HG02970 (cell line): Measurements from ENCODE around the gene KLC1.

Source experiments
- ATAC-seq: cut with Tn5 transposase; IDR thresholded peaks from one replicate; pipeline ENCODE4 v1.9.1; 2021; ENCODE audit warnings: mild to moderate bottlenecking, moderate library complexity, moderate number of reproducible peaks; ENCODE audit not compliant: unreplicated experiment, low FRiP score

KLC1 gene

DNA sequence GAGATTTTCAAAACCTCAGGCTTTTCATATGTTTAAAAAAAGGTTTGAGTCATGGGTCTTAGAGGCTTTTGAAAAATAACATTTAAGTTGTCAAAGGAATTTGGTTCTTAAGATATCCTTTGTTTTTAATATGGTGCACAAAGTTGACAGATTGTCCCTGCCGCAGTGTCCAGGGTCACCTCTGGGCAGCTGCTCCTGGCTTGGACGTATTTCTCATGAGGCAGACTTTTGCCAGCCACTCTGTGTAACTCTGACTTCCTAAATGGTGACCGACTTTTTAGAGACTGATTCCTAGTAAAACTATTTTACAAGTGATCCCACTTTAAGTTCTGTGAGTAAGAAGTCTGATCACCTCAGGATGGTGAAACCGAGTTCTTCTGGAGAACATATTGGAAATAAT, 58.7 kb downstream of the KLC1 start:
- ATAC-seq: no peak

GRCh38 chr14:103688441-103688840, 59.4 kb downstream of the KLC1 start:
- ATAC-seq: no peak

- ATAC-seq: no peak
Observed at GRCh38 chr14:103688906-103689902, 60.2 kb downstream of the KLC1 start.

DNA sequence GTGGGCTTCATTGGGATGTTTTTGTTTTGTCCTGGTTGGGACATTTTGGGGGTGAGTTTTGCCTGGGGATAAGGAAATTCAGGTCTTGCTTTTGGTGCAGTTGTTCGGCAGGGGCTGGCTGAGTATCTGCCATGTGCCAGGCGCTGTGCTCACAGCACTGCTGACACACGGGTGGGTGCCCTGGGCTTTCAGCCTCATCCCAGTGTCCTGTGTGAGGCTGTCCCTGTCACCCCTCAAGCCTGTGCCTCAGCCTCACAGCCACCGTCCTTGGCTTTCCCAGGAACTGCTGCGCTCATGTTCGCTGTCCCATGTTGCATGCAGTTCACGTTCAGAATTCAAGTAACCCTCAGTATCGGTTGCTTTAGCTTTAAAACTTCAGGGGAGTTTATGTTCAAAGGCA, 61.3 kb downstream of the KLC1 start:
- no peak for ATAC-seq

DNA sequence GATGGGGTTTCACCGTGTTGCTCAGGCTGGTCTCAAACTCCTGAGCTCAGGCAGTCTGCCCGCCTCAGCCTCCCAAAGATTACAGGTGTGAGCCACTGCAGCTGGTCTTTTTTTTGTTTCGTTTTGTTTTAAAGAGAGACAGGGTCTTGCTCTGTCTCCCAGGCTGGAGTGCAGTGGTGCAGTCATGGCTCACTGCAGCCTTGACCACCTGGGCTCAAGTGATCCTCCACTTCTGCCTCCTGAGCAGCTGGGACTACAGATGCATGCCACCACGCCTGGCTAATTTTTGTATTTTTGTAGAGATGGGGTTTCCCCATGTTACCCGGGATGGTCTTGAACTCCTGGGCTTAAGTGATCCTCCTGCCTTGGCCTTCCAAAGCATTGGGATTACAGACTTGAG, 62.6 kb downstream of the KLC1 start:
- peak; percentile 53 for ATAC-seq

- ATAC-seq: peak; percentile 10
Observed at GRCh38 chr14:103692159-103692558, 63.1 kb downstream of the KLC1 start.

DNA sequence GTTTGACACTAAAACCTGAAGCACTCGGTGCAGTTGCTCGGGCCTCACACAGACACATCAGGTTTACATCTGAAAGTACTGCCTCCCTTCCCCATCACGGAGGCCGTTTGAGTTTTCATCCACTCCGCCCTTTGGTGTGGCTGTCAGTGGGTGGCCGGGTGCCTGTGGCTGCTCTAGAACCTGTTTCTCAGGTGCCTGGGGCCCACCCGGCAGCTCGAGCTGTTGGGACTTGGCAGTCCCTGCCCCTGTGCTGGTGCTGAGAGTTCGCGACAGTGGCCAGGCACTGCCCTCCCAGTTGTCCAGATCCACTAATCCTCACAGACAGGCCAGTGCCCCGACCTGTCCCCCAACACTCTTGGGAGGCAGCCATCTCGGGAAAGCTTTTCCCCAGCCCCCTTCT, 63.9 kb downstream of the KLC1 start:
- ATAC-seq: no peak

- ATAC-seq: no peak
Observed at GRCh38 chr14:103693515-103693914, 64.5 kb downstream of the KLC1 start.

DNA sequence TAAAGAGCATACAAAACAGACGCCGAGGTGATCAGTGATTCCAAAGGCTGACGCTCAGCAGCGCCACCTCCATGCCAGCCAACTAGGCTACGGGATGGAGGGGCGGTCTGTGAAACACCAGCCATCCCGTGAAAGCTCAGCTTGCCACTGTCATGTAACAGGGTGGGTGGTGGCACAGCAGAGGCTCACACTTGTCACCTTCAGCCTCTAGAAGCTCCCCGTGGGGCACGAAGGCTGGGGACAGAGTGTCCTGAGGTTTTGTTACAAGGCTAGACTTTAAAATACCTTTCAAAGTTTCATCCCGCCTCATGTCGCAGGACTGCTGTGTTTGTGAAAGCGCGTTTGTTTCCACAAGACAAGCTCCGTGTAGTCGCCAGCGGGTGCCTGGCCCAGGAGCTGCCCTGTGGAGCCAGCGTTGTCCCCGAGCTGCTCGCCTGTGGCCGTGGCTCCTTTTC, 65.6 kb downstream of the KLC1 start:
- no peak for ATAC-seq

- ATAC-seq: no peak
Observed at GRCh38 chr14:103695296-103696069, 66.5 kb downstream of the KLC1 start.

DNA sequence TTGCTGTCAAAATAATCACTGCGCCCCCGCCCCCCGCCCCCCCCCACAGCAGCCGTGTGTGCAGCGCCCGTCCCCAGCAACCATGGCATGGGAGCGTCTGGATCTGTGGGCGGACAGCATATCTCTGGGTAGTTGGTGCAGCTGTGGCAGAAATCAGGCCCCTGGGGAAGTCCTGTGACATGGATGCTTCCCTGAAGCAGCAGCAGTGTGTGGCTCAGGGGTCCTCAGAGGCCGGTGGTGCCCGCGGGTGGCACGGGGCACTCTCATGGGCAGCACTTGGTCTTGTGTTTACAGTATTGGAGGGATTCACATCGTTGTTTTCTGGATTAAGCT, 67.0 kb downstream of the KLC1 start:
- no peak for ATAC-seq

GRCh38 chr14:103696466-103697071, 67.6 kb downstream of the KLC1 start:
- no peak for ATAC-seq

GRCh38 chr14:103697206-103697602, 68.2 kb downstream of the KLC1 start:
- ATAC-seq: no peak

DNA sequence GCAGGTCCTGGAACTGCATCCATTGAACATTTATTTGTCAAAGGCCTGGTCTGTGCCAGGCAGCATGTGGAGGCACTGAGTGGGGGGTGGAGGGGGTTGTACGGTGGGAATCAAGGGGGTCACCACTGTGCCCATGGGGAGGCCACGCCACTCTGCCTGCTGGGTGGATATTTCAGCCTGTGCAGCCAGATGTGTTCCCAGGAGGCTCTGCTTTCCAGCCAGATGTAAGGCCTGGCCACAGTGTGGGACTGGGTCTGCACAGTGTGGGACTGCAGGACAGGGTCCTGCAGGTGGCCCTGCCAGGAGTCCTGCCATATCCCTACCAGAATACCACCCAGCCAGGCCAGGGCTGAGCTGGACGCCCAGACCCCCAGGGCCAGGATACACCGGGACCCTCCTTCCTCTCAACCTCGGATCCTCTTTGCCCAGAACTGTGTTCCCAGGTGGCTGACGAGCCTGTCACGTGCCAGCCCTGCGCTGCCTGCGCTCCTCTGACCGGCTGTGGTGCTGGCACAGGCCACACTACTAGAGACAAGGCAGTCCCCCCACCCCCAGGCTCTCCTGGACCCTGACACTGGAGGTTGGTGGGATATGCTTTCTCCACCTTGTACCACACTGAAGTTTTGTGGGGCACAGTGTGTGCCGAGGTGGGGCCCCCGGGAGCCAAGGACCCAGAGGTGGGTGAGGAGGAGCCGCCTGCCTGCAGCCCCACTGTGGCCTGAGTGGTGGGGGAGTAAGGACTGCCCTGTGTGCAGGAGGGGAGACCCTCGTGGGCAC, 68.8 kb downstream of the KLC1 start:
- no peak for ATAC-seq

DNA sequence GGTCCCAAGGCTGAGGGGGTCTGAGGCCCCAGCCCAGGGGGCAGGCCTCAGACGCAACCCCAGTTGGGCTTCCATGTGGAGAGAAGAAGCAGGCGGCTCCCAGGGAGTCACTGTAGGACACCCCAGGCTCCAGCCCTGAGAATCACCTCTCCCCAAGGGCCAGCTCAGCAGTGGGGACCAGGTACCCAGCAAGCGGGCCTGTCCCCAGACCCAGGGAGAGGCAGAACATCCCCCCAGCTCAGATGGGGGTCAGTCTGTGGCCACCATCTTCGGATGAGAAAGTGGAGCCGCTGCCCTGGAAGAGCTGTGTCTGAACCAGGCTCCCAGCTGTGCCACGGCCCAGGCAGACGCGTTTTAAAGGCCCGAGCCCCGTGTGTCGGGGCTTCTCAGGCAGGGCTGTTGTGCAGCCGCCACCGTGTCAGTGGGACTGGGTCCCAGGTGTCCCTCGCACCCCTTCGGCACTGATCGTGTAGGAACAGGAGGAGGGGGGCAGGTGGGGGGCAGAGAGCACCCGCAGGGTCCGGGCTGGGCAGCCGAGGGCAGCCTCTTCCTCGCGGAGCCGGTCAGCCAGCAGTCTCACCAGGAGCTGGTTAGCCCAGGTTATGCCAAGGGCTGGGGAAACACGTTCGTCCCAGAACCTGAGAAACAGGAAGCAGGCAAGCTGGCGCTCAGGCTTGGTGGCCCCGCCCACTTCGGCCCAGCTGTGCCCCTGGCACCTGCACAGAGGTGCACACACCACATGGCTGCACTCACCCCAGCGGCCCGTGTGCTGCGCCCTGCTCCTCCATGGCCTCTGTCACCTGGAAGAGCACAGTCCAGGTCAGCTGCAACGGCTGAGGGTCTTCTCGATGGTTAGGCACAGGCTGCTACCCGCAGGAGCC, 69.6 kb downstream of the KLC1 start:
- no peak for ATAC-seq

DNA sequence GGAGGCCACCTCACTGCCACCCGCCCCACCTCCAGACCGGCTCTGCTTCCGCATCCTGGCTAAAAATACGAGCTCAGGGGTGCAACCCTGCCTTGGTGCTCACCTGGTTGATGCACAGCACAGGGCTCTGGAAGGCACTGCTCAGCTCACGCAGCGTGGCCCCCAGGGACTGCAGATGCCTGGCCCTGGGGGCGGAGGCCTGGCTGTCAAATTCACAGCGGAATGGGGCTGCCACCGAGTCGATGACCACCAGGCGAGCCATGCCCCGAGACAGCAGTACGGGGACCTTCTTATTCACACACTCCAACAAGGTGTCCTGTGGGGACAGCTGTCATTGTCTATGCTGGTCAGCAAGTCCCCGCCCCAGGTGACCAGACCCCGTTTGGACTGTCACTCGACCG, 70.2 kb downstream of the KLC1 start:
- no peak for ATAC-seq

- ATAC-seq: no peak
Observed at GRCh38 chr14:103699901-103700752, 71.1 kb downstream of the KLC1 start.

DNA sequence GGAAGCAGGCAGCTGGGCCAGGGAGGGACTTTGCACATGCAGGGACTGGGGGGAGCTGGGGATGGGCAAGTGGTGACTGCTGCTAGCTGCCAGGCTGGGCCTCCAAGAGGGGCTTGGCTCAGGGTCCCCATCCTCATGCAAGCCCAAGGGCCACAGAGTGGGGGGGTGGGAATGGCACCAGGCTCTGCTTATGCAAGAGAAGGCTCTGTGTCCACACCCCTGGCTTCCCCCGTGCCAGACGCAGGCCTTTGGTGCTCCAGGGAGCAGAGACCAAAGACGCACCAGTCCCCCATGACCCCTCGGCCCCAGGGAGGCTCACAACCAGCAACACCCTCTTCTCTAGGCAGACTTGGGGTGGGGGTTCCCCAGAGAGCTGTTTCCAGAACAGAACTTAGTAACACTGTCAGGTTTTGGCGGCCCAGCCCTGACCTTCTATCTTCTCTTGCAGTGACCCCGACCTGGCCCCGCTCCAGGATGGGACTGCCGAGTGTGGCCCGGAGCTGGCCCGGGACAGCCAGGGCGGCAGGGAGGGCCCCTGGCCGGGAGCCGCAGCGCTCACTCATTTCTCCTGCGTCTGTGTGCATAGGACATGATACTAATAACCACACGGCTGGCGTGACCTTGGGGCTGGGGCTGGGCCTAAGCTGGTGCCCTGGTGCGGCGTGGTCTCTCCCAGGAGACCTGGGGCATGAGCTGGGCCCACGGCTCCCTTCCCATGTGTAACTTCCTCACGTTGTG, 71.9 kb downstream of the KLC1 start:
- ATAC-seq: no peak
